Stimulated activated CD4-positive, alpha-beta T cell treated with anti-CD3 and anti-CD28 coated beads, TNF-alpha, amount 100 ng/mL, for 1 hour (primary cell): ENCODE measurements around the gene RWDD4.
"Not testable (repeated sequence)": the region's sequence is repeated elsewhere in the genome, so short reads cannot be mapped to it uniquely, and the experiment has no call there.

Experiments used
- DNase-seq, 3 donors: peaks; one replicate each; pipeline ENCODE4 v3.0.0-alpha.2; 2020; ENCODE audit warnings: low read depth in 3 of 3, low spot score in 1 of 3

The RWDD4 gene

GRCh38 chr4:183636503-183636902, 22.5 kb downstream of the RWDD4 start:
- DNase-seq, result no peak

DNA sequence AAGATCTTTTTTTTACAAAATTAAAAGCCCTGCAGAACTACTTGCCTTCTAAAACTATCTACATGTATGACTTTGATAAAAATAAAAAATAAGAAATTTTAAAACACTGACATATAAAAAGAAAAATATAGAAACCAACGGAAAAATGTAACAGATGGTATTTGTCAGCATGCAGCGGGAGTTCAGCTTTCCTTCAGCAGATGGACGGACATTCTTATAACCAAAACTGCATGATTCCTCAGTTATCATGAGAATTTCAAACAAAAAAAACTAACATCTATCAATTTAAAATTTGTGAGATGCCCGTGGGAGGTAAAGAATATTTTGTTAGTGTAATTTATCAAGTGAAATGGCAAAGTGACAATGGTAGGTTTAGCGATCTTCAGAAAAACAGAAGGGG, 23.2 kb downstream of the RWDD4 start:
- DNase-seq, result no peak

DNA sequence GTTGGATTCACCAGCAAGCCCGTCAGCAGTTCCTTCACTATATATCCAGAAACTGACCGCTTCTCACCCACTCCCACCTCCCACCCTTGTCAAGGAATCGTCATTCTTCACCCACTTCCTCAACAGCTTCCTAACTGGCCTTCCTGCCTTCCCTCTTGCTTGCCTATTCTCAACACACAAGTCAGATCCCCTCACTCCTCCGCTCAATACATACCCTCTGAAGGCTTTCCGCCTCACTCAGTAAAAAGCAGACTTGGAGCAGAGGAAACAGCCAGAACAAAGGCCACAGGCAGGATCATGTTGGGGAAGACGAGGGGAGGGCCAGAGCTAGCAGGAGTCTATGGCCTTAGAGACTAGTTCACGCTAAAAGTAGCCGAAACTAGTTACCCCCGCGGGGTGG, 23.7 kb downstream of the RWDD4 start:
- no peak for DNase-seq

DNA sequence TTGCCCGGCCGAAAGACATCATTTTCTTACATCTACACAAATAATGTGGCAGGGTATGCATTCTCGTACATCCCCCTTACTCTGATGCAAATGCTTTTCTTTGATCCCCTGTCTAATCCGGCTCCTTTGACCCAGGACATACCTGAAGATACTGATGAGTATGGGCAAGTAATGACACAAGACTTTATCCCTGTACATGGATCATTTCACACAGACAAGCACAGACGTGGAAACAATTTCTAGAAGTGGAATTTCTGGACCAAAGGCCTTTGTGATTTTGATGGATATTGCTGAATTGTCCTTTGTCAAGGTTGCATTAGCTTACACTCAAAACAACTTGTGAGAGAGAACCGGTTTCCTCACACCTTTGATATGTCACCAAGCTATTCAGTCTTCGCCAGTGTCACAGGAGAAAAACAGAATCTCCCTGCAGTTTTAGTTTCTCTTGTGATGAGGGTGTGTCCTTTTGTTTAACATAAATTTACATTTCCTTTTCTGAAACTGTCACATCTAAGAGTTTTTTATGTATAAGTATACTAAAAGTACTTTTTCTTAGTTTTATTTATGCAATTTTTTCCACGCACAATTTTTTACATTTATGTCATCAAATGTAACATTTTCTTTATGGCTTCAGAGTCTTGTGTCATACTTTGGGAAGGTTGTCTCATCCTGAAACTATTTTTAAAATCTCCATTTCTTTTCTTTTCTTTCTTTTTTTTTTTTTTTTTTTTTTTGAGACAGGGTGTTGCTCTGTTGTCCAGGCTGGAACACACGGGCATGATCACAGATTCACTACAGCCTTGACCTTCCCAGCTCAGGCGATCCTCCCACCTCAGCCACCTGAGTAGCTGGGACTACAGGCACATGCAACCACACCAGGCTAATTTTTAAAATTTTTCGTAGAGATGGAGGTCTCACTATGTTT, 25.2 kb downstream of the RWDD4 start:
- no peak for DNase-seq

- DNase-seq, result no peak
Measured at GRCh38 chr4:183632689-183633088, 26.3 kb downstream of the RWDD4 start.

- no peak for DNase-seq
Measured at GRCh38 chr4:183631577-183632198, 27.3 kb downstream of the RWDD4 start.

GRCh38 chr4:183627979-183628588, 30.9 kb downstream of the RWDD4 start:
- no peak for DNase-seq

DNA sequence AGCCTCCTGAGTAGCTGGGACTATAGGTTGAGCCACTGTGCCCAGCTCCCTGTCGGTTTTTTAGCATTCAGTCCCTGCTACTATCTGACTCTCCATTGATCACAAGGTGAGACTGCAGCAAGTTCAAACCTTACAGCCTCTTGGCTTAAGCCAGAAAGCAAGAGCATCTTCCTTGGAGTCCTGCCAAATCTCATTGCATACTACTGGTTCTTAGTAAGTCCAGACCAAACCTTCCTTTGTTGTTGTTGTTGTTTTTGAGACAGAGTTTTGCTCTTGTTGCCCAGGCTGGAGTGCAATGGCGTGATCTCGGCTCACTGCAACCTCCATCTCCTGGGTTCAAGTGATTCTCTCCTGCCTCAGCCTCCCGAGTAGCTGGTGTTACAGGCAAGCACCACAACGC, 31.7 kb downstream of the RWDD4 start:
- not testable (repeated sequence) for DNase-seq

GRCh38 chr4:183626168-183626567, 32.8 kb downstream of the RWDD4 start:
- DNase-seq, result no peak

DNA sequence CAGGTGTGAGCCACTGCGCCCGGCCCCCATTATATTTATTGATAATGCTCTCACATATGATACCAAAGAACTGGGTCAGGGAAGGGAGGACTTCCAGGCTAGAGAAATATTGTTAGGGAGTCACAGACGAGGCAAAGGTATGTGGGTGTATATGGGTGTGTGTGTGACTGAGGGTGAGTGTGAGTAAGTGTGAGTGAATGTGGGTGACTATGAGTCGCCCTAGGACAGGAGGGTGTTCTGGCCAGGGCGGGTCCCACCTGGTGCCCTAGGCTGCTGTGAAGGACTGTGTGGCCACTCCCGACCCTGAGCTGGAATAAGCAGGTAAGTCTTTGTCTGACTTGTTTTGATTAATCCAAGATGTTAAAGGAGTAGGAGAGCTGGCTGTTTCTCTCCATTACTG, 34.4 kb downstream of the RWDD4 start:
- DNase-seq, result no peak

DNA sequence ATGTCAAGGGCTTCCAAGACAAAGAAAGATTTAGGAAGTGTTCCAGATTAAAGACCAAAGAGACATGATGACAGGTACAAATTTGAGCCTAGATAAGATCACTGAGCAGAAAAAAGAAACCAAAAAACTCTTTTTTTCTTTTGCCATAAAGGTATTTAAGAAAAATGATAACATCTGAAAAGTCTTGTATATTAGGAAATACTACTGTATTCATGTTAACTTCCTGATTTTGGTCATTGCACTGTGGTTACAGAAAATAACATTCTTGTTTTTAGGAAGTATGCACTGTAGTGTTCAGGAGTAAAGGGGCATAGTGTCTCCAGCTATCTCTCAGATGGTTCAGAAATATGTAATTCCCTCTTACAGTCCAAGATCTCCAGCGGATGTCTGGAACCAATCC, 37.1 kb downstream of the RWDD4 start:
- DNase-seq, result no peak

- DNase-seq, result no peak
Measured at GRCh38 chr4:183620421-183620820, 38.6 kb downstream of the RWDD4 start.

- no peak for DNase-seq
Measured at GRCh38 chr4:183618681-183619080, 40.3 kb downstream of the RWDD4 start.

GRCh38 chr4:183617075-183617474, 41.9 kb downstream of the RWDD4 start:
- DNase-seq, result no peak

GRCh38 chr4:183612329-183613250, 46.4 kb downstream of the RWDD4 start:
- DNase-seq, result no peak

DNA sequence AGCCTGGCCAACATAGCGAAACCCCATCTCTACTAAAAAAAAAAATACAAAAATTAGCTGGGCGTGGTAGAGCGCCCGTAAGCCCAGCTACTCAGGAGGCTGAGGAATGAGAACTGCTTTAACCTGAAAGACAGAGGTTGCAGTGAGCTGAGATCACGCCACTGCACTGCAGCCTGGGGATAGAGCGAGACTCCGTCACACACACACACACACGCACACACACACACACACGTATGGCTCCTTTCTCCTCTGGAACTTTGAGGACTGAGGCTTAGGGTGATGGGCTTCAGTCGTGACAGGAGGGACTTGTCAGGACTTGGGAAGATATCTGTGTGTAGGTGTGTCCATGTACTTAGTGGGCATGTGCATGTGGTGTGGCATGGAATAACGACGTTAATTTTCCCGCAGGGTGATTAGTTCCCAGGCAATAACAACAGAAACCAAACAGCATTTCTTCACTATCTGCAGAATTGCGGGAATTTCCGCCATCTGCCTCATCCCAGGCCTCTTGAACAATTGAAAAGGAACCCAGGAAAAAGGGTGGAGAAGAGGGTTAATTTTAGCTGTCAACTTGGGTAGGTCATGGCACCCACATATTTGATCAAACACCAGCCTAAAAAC, 47.7 kb downstream of the RWDD4 start:
- DNase-seq, result no peak

DNA sequence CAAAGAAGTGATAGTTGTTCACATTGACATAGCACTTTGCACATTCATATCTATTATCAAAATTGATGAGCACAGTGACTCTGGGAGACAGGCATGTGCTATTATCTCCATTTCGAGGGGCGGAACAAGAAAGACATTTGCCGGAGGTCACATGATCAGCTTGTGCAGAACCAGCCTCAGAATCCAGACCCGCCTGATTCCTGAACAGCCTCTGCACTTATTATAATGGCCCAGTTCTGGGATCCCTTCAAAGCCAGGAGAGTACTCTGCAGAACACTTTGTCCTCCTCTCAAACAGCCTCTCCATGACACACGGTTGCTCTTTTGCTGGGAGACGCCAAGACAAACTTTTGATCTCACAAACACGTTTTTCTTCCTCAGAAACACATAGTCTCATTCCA, 48.4 kb downstream of the RWDD4 start:
- DNase-seq, result no peak

DNA sequence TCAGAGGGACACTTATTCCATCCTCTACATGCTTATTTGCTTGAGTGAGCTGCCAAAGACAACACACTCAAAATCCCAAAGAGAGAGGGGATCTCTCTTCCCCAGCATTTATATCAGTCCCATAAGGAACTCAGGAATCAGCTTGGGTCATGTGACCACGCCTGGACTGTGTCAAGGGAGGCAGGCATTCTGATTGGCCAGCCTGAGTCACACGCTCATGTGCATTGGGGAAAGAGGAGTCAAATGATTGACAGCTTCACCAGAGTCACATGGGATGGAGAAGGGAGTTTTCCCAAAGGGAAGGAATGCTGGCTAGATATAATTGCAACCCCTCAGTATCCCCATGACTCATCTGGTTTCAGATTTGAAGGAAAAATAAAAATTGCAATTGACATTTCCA, 49.0 kb downstream of the RWDD4 start:
- DNase-seq, result no peak

- no peak for DNase-seq
Measured at GRCh38 chr4:183609151-183609550, 49.8 kb downstream of the RWDD4 start.

- DNase-seq, result no peak
Measured at GRCh38 chr4:183607894-183608293, 51.1 kb downstream of the RWDD4 start.

GRCh38 chr4:183602557-183603027, 56.4 kb downstream of the RWDD4 start:
- no peak for DNase-seq
